H1 (cell line): Measurements from ENCODE around the gene THOP1. TPM values are rescaled to one million over a fixed set of nuclear protein-coding genes. Genes with fewer than 3 reads are reported as not detected.

ENCODE experiments used
- ASH2L ChIP-seq: fragments of 200-600, 300-600 bp; sonication (generic); IDR thresholded peaks from one replicate; pipeline ENCODE4 v1.7.1; 2017; ENCODE audit warnings: low read length
- CHD1 ChIP-seq: IDR thresholded peaks from 2 replicates; pipeline ENCODE4 v1.6.1; 2012; ENCODE audit warnings: low read depth, low read length, improper control_type of control experiment
- SIX5 ChIP-seq: IDR thresholded peaks from 2 replicates; pipeline ENCODE4 v1.6.1; 2011; ENCODE audit warnings: mild to moderate bottlenecking, low read depth, low read length
- polyA plus RNA-seq, 7 experiments: library from polyadenylated mRNA; depleted of rRNA in 3 of 7; stranded (reverse) in 5 of 7; unstranded in 2 of 7; fragments of >200 nt in 5 of 7; fragments of 200-250 nt in 2 of 7; gene quantifications; 1 replicate in 5 of 7; 2 replicates in 1 of 7; 4 replicates in 1 of 7; pipeline versions ENCODE4 v1.2.1 to v1.2.3, GENCODE V29; 2011 to 2013; ENCODE audit warnings: missing spikeins in 2 of 7, mixed read lengths in 2 of 7
- total RNA-seq: library from RNA; stranded (reverse); fragmentation: NEBNext Ultra II Directional; extraction: Animal tissue kit (Norgen Biotek cat#: 25700); gene quantifications from 2 replicates; pipeline ENCODE4 v1.2.1, GENCODE V29; 2021

The THOP1 gene
- total and polyA plus RNA-seq, 2 of the 8 experiments (the other 6 are each of a cell fraction or from before 2014, with no cell fraction given), result 136 to 159 TPM

- no peak for TF ChIP-seq ASH2L
- TF ChIP-seq SIX5, result no peak
- TF ChIP-seq CHD1, result no peak
Measured at GRCh38 chr19:2761309-2761677, 24.0 kb upstream of the THOP1 start (continued).
